Central memory CD4-positive, alpha-beta T cell (primary cell): Measurements from ENCODE around the gene SNX20.
A peak's percentile ranks its signal among the peaks of the same experiment; 100 is the strongest.

ENCODE experiments used
- DNase-seq: peaks from one replicate; pipeline ENCODE4 v3.0.0; 2022

SNX20 gene

GRCh38 chr16:50679266-50679665 lies 1.8 kb downstream of the SNX20 start:
- DNase-seq = no peak

- DNase-seq = no peak
These were observed 2.6 kb downstream of the SNX20 start for GRCh38 chr16:50678531-50678930.

- DNase-seq = no peak
These were observed 3.8 kb downstream of the SNX20 start for GRCh38 chr16:50677351-50677750.

DNA sequence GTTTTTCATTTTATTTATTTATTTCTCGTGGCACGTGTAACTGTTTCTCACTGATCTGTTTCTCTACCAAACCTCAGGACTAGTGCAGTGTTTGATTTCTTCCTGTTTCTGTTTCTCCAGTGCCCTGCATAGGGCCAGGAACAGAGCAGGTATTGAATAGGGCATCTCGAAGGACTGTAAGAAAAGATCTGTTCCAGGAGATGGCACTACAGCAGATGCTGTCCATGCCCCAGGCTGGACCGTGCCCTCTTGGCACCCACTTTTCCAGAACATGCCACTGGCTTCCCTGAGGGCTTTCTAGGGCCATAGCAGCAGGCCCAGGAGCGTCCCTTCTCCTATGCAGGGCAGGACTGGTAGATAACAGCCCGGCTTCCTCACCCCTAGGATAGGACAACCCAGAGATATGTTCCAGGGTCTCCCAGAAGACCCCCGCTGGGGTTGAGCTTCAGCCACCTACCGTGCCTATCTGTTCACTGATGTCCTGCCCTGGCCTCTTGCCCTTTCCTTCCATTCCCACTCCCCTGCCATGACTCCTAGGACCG lies 4.4 kb downstream of the SNX20 start:
- DNase-seq = no peak

- DNase-seq = no peak
These were observed 5.2 kb downstream of the SNX20 start for GRCh38 chr16:50675686-50676610.

DNA sequence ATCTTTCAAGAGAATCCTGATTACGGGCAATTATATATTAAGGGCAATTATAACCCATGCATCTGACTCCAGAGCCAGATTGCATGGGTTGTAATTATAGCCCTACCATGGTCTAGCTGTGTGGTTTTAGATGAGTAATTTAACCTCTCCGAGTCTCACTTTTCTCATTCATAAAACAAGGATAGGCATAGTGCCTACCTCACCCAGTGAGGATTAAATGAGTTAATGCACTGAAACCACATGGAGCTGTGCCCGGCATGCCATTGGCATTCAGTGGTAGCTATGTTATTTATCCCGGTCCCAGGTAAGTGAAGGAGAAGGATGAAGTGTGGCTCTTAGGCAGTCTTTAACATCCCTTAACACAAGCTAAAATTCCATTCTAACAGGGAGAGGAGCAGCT lies 6.3 kb downstream of the SNX20 start:
- DNase-seq = no peak

- no peak for DNase-seq
These were observed 7.4 kb downstream of the SNX20 start for GRCh38 chr16:50673496-50674275.

DNA sequence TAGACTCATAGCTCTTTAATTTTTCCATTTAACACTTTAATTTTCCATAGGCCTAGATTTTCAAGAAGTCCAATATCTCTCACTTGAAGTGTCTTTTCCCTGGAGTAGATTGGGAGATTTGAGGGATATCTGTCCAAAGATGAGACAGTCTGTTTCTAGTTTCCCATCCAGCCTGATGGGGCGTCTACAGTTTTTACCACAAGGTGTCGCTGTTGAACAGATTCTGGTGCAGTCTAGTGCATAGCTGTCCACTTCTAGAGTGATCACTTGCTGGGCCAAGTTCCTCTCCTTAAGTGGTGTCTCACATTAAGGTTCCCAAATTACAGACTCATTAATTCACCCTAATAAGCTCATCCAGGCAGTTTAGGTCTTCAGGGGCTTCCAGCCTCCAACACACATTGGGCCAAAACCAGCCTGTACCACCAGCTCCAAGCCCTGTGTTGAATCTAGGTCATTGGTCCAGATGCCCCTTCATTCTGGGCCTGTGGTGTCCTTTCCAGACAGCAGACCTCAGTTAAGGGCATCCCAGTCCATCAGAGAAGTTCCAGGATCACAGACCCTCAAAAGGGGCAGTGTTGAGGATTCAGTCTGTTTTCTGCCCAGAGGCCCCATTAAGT lies 9.4 kb downstream of the SNX20 start:
- DNase-seq = peak; percentile 37

DNA sequence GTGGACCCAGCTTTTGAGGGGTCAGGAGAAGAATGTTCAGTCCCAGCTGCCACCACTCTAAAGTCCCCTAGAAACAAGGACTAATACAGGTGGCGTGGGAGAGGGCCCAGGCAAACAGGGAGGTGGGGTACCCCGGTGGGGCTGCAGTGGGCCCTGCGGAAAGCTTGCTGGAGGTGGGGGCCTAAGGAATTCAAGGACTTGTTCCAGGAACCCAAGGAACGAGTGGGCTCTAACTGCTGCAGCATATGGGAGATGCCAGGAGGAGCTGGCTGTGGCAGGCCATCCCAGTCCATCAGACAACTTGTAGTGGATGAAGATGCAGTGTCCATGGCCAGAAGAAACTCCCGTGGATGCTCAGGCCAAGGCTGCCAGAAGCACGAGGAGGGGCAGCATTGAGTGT lies 10.6 kb downstream of the SNX20 start:
- DNase-seq = no peak

DNA sequence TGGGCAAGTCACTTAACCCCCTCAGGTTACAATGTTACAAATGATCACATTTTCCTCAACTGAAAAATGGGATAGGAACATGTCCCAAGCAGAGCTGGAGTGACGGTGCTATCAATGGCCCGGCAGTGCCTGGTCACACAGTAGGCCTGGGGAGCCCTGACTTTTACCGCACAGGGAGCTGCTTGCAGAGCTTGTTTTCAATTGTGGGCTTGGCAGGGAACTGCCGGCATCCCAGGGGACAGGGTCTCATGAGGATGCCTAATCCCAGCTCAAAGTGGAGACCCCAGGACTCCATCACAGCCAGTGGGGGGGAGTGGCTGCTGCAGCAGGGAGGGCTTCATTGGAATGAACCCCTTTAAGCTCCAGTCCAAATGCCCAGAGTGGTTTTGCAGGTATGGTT lies 11.4 kb downstream of the SNX20 start:
- no peak for DNase-seq

DNA sequence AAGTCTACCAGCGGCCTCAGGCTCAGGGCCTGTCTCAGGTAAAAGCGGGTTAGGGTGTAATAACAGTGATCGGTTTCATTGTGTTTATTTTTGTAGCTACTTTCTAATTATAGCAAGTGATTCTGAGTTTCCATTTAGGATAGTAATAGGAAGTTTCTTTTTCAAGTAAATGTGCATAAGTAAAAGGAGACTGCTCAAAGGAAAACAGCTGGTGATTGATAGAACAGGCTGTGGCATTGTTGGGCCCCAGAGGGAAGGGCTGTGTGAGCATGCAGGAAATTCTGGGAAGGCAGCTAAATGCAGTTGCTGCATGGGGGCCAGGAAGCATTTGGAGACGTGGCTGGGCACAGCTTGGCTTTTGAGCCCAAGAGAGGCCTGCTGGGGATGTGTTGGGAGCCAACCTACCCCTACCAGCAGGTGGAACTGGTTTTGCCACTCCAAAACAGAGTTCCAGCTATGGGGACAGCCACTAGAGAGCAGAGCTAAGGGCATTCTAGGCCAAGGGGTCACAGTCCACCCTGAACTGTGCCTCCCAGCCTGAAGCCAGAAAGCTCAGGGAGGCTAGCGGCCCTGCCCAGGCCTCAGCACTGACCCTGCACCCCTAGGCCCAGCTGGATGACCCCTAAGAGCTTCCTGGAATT lies 12.6 kb downstream of the SNX20 start:
- no peak for DNase-seq

DNA sequence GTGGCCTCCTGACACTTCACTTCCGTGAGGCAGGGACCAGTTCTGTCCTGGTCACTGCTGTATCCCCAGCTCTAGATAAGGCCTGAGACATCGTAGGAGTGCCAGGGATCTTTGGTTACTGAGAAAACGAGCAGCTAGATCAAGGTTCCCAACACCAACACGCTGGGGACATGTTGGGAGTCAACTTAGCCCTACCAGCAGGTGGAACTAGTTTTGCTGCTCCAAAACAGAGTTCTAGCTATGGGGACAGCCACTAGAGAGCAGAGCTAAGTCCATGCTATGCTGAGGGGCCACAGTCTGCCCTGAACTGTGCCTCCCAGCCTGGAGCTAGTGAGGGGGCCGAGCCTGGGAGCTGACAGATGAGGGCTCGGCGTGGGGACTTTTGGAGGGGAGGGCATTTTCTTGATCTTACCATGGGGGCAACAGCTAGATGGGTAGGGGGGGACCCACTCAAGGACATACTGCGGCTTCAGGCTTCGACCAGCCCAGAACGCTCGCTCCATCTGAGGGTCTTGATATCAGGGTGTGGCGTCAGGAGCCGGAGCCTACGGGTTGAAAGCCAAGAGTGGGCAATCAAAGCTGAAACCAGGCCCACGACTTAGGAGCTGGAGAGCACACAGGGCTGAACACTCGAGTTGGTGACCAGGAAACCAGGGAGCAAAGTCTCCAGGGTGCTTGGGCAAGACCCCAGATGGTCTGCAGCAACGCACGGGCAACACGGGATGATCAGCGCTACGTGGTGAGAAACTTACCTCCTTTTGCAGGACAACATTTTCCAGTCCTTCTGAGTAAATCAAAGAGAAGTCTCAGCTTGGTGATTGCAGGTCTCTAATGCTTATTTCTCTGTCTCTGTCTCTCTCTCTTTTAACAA lies 13.4 kb downstream of the SNX20 start:
- DNase-seq = no peak

DNA sequence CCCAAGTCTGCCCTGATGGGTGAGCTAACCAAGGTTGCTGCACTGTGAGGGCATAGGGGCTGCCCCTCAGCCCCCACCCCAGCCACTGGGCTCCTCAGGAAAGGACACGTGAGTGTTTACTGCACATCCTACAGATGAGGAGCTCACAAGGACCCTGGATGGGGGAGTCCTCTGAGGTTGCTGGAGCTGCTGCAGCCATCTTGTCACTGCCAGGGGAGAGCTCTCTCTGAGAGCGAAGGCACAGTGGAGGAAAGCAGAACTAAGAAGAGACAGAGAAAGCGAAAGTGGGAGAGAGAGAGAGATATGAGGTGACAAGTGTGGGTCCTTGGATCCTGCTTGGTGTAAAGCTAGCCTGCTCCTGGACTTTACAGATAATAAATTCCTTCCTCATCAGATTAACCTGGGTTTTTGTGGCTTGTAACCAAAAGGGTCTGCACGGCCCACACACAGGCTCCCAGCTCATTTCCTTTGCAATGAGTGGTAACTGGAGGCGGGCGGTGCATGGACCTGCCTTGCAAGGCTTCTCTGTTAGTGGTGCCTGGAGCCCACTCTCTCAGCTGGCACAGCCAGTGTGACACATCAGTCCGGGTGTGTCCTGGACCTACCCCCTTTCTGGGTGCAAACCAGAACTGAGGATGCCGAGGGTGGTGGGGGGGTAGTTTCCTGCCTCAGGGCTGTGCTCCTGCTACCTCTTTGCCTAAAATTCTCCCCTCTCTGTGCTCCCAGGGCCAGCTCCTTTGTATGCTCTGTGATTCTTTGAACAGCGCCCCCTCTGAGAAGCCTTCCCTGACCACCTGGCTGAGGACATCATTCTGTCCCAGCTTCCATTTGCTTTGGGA lies 14.2 kb downstream of the SNX20 start:
- peak; percentile 37 for DNase-seq

DNA sequence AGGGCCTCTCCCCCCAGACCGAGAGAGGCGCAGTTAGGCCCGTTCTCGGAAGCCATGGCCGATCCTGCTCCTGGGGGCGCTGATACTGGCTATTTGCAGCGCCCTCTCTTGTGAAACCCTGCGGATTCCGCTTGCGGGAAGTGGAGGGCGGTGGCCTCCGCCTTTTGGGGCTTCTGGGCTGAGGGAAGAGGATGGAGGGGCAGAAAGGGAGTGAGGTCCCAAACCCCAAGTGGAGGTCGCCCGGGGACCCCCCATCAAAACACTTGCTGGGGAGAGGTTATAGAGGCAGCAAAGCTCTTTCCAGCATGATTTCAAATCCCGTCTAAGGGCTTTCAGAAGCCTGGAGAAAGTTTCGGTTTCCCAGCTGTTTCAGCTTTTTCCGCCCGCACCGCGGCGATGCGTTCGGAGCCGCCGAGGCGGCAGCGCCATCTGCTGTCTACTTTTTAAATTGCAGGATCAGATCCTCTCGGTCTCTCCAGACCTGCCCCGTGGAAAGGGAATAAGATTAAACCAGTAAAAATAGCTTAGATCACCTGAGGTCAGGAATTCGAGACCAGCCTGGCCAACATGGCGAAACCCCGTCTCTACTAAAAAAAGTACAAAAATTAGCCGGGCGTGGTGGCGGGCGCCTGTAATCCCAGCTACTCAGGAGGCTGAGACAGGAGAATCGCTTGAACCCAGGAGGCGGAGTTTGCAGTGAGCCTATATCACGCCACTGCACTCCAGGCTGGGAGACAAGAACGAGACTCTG lies 15.8 kb downstream of the SNX20 start:
- peak; percentile 74 for DNase-seq

DNA sequence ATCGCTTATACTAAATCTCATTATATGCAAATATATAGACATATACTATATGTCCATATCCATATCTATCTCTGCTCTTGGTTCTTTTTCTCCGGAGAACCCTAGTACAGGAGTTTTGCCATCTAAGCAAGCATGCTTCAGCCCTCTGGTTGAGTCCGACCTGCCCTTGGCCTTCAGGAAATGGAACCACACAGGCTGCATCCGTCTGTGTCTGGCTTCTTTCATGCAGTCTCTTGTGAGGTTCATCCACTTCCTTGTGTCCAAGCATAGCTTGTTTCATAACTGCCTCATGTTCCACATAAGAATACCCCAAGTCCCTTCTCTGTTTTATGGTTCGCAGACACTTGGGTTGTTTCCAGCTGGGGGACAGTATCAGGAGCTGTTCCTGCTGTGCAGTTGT lies 16.8 kb downstream of the SNX20 start:
- DNase-seq = no peak

DNA sequence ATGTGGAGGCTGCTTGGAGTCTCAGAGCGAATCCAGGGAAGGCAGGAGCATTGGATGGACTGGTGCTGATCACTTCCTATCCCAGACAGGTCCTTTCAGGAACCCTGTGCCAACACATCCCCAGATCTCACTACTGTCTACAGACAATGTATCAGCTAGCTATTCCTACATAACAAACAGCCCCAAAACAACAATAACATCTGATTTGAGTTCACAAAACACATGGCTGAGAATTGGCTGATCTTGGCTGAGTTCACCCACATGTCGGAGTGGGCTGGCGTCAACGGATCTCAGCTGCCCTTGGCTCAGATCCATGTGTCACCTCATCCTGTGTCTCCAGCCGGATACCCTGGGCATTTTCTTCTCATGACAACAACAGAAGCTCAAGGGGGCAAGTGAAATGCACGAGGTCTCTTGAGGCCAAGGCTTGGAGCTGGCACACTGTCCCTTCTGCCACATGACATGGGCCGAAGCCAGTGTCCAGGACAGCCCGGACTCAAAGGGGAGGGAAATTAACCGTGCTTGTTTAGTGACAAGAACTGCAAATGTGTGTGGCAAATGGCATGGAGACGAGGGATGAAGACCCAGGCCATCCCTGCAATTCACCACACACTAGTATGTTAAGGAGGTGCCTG lies 18.7 kb downstream of the SNX20 start:
- DNase-seq = no peak

- no peak for DNase-seq
These were observed 21.3 kb downstream of the SNX20 start for GRCh38 chr16:50659806-50660205.

DNA sequence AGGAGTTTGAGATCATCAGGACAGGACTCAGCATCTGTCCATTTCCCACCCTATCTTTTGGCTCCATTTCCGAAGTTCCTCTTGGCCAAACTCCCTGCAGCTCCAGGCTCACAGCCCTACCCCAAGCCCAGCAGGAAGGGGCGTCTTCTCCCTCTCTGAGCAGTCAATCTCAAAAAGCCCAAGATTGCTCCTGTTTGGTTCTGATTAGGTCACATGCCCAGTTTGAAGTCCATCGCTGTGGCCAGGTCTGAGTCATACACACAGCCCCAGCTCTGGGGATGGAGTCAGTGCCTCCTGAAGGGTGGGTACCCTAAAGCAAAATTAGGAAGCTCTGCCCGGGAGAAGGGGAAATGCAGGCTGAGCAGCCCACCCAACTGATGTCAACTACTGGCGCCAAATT lies 23.9 kb downstream of the SNX20 start:
- DNase-seq = no peak

DNA sequence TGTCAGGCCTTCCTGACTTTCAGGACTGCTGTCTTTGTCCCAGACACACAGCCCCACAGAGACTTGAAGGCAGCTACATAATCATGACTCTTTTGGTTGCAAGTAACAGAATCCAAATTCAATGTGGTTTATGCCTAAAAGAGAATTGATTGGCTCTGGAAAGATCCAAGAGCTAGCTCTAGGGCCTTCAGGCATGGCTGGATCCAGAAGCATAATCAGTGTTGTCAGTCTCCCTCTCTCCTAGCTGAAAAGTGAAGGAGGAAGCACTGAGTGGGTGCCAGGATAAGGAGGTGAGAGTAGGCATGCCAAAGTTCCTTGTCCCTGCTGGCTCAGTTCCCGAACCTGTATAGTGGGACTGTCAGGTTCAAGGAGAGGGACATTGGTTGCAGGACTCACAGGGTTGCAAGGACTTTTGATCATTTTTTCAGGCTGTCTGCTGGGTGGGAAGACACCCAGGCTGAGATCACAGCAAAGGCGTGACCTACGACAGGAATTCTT lies 25.5 kb downstream of the SNX20 start:
- no peak for DNase-seq
